K562 (cell line): Measurements from ENCODE around the gene IPCEF1. TPM values are rescaled to one million over a fixed set of nuclear protein-coding genes. Genes with fewer than 3 reads are reported as not detected.

ENCODE experiments used
- ARID1B ChIP-seq: fragments of 450-650 bp; IDR thresholded peaks from 2 replicates; pipeline ENCODE4 v1.6.1; 2016; ENCODE audit warnings: antibody characterized with exemption, mild to moderate bottlenecking, inconsistent platforms
- ATF1 ChIP-seq, 2 experiments: fragments of 450-650 bp in 1 of 2; IDR thresholded peaks; 2 replicates each; pipeline ENCODE4 v1.6.1; 2016; ENCODE audit warnings: missing compliant biosample characterization in 1 of 2, missing genetic modification characterization in 1 of 2
- BDP1 ChIP-seq: IDR thresholded peaks from 3 replicates; pipeline ENCODE4 v1.6.1; 2011; ENCODE audit not compliant: insufficient read length, insufficient read depth
- GATA2 ChIP-seq: sonication (generic); formaldehyde crosslinking; IDR thresholded peaks from 2 replicates; pipeline ENCODE4 v1.4.0; 2020; ENCODE audit warnings: mild to moderate bottlenecking, missing genetic modification reagents
- MYC ChIP-seq, 2 experiments: fragments of 250-450 bp in 1 of 2; sonication (Bioruptor Pico) in 1 of 2; IDR thresholded peaks; 2 replicates each; pipeline versions ENCODE4 v1.5.1 to v1.6.1; 2012 to 2021; ENCODE audit warnings: low read depth in 2 of 2, borderline replicate concordance in 1 of 2, improper control_type of control experiment in 1 of 2, low read length in 1 of 2, mild to moderate bottlenecking in 1 of 2, moderate library complexity in 1 of 2
- NCOA4 ChIP-seq: fragments of 450-650 bp; IDR thresholded peaks from 2 replicates; pipeline ENCODE4 v1.6.1; 2018; ENCODE audit warnings: mild to moderate bottlenecking; ENCODE audit not compliant: partially characterized antibody
- NR2C2 ChIP-seq, 2 experiments: fragments of 200-800 bp in 1 of 2; sonication (Bioruptor generic) in 1 of 2; sonication (generic) in 1 of 2; formaldehyde crosslinking in 1 of 2; IDR thresholded peaks; 2 replicates each; pipeline versions ENCODE4 v1.6.1 to v1.8.0; 2016 to 2022; ENCODE audit warnings: mild to moderate bottlenecking in 1 of 2, missing compliant biosample characterization in 1 of 2, missing genetic modification characterization in 1 of 2, missing genetic modification reagents in 1 of 2
- RBM22 ChIP-seq: fragments of 200-400 bp; formaldehyde crosslinking; IDR thresholded peaks from 2 replicates; pipeline ENCODE4 v1.6.1; 2018; ENCODE audit warnings: low read length, low read depth; ENCODE audit not compliant: poor library complexity, severe bottlenecking
- SRSF3 ChIP-seq: fragments of 200-400 bp; formaldehyde crosslinking; IDR thresholded peaks from 2 replicates; pipeline ENCODE4 v1.6.1; 2016; ENCODE audit warnings: mild to moderate bottlenecking, low read length, moderate library complexity; ENCODE audit not compliant: insufficient read depth
- polyA plus RNA-seq, 8 experiments: library from polyadenylated mRNA; depleted of rRNA in 4 of 8; stranded (reverse) in 5 of 8; unstranded in 3 of 8; fragments of >200 nt; fragmentation: Nextera tagmentation in 2 of 8; fragmentation: Illumina TruSeq in 1 of 8; extraction: Ambion mirVana in 2 of 8; extraction: Trizol in 1 of 8; gene quantifications; 2 replicates each; pipeline versions ENCODE4 v1.2.1 to v1.2.3, GENCODE V29; 2011 to 2014; ENCODE audit warnings: inconsistent platforms in 1 of 8, missing spikeins in 1 of 8
- total RNA-seq, 7 experiments: library from RNA; depleted of rRNA in 6 of 7; stranded (reverse); fragments of >200 nt in 6 of 7; fragmentation: Illumina TruSeq in 2 of 7; extraction: Trizol in 2 of 7; gene quantifications; 2 replicates each; pipeline versions ENCODE4 v1.2.1 to v1.2.3, GENCODE V29; 2011 to 2021; ENCODE audit warnings: low replicate concordance in 1 of 7
- TF ChIP-seq, protein P1 (sequence below): fragments of 450-650 bp; formaldehyde crosslinking; IDR thresholded peaks from 2 replicates; pipeline ENCODE4 v1.4.0; 2020; ENCODE audit warnings: mild to moderate bottlenecking, moderate library complexity

The IPCEF1 gene
- total and polyA plus RNA-seq, 9 of the 15 experiments (the other 6 are each of a cell fraction or from before 2014, with no cell fraction given) = 0.14 to 0.18 TPM; not detected in 7

DNA sequence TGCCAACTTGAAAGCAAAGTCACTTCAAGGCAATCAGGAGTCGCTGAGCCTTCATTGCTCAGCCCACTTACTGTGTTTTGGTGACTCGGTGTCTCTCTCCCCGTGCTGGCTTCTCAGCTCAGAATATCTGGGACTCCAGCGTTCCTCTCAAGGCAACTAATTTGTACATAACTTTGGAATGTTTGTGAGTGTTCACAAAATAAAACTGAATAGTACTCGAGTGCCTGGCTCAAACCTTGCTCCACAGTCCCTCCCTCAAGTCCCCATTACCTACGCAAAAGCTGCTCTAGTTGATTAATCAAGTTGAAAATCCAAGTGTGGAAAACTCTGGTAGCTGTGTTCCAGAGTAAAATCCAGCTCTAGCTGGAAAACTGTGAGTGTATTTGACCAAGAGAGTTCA is 8.6 kb downstream of the IPCEF1 start (continued):
- TF ChIP-seq, protein P1, sequence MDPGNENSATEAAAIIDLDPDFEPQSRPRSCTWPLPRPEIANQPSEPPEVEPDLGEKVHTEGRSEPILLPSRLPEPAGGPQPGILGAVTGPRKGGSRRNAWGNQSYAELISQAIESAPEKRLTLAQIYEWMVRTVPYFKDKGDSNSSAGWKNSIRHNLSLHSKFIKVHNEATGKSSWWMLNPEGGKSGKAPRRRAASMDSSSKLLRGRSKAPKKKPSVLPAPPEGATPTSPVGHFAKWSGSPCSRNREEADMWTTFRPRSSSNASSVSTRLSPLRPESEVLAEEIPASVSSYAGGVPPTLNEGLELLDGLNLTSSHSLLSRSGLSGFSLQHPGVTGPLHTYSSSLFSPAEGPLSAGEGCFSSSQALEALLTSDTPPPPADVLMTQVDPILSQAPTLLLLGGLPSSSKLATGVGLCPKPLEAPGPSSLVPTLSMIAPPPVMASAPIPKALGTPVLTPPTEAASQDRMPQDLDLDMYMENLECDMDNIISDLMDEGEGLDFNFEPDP = no peak
- no peak for TF ChIP-seq SRSF3
- no peak for TF ChIP-seq MYC (IDR thresholded peaks at IDR 0.05; ENCODE audit: low read depth, low read length)
- no peak for TF ChIP-seq MYC (CRISPR knock-in tag; IDR thresholded peaks at IDR 0.05; ENCODE audit: borderline replicate concordance, low read depth)
- TF ChIP-seq NR2C2 (CRISPR knock-in tag; IDR thresholded peaks at IDR 0.05) = no peak
- no peak for TF ChIP-seq NR2C2 (tag; IDR thresholded peaks at IDR 0.05)
- no peak for TF ChIP-seq ARID1B
- TF ChIP-seq GATA2 (CRISPR knock-in tag) = no peak
- TF ChIP-seq NCOA4 = no peak
- TF ChIP-seq ATF1 (CRISPR knock-in tag; IDR thresholded peaks at IDR 0.05) = no peak
- TF ChIP-seq ATF1 (tag; IDR thresholded peaks at IDR 0.05) = no peak
- no peak for TF ChIP-seq RBM22
- no peak for TF ChIP-seq BDP1
